BLaER1 treated with 17β-estradiol and CSF1 and Interleukin-3, amounts not matched to agents 10 nM and 100 nM (cell line): Measurements from ENCODE around the gene NKAIN4.
A peak's percentile ranks its signal among the peaks of the same experiment; 100 is the strongest.

Experiments
- H3K27ac ChIP-seq, 11 experiments: shearing (Covaris generic); formaldehyde crosslinking; 2 replicates each; pipeline ENCODE4 v1.8.1; 2022
- H3K27me3 ChIP-seq, 11 experiments: shearing (Covaris generic); formaldehyde crosslinking; 2 replicates each; pipeline ENCODE4 v1.8.1; 2022
- H3K36me3 ChIP-seq, 11 experiments: shearing (Covaris generic); formaldehyde crosslinking; 2 replicates each; pipeline ENCODE4 v1.8.1; 2022
- H3K4me1 ChIP-seq, 10 experiments: shearing (Covaris generic); formaldehyde crosslinking; 2 replicates each; pipeline ENCODE4 v1.8.1; 2022
- H3K4me2 ChIP-seq, 11 experiments: shearing (Covaris generic); formaldehyde crosslinking; 2 replicates each; pipeline ENCODE4 v1.8.1; 2022
- H3K4me3 ChIP-seq, 10 experiments: shearing (Covaris generic); formaldehyde crosslinking; 2 replicates each; pipeline ENCODE4 v1.8.1; 2022
- H3K9ac ChIP-seq, 11 experiments: shearing (Covaris generic); formaldehyde crosslinking; 2 replicates each; pipeline ENCODE4 v1.8.1; 2022
- H3K9me3 ChIP-seq, 11 experiments: shearing (Covaris generic); formaldehyde crosslinking; replicated peaks in 1 of 11; 2 replicates each; pipeline ENCODE4 v1.8.1; 2022
- H4K20me1 ChIP-seq, 11 experiments: shearing (Covaris generic); formaldehyde crosslinking; 2 replicates each; pipeline ENCODE4 v1.8.1; 2022
- Cebpa-rat ChIP-seq, 11 experiments: shearing (Covaris generic); IDR thresholded peaks; 2 replicates each; pipeline ENCODE4 v1.8.1; 2022

Gene NKAIN4

GRCh38 chr20:63261060-63261794 lies 7.0 kb upstream of the NKAIN4 start:
- Histone ChIP-seq H3K4me2 (peak overlapping the region; percentile 3 to 99 (median 86); a peak in 18 of 22 replicates), H3K36me3 (no peaks in the 10 kb centered on the region), H3K27ac (no peak overlapping the region), H3K9me3 (0 out of 22 replicates have a peak, but pooled peaks cover 0 to 5% (median 0%) of the 10 kb centered on the region in 11 experiments), H3K9ac (peak overlapping the region in 4 of 11 experiments; percentile 4 to 32 (median 30); a peak in 6 of 22 replicates), H3K4me1 (peaks cover 33 to 71% (median 63%) of the 10 kb centered on the region in 10 experiments), H3K27me3 (peaks cover 8 to 68% (median 14%) of the 10 kb centered on the region in 11 experiments), H4K20me1 (peaks cover 0 to 57% (median 23%) of the 10 kb centered on the region in 11 experiments; a peak in 14 of 22 replicates), H3K4me3 (0 out of 20 replicates have a peak overlapping the region, but pooled peaks of 1 of the 10 experiments have one; percentile 2)
- TF ChIP-seq Cebpa-rat (IDR thresholded peaks at IDR 0.05): no peak

GRCh38 chr20:63260521-63260920 lies 6.3 kb upstream of the NKAIN4 start:
- Histone ChIP-seq H3K9me3 (0 out of 22 replicates have a peak, but pooled peaks cover 0 to 5% (median 0%) of the 10 kb centered on the region in 11 experiments), H3K4me3 (no peak overlapping the region), H3K4me2 (peak overlapping the region in 9 of 11 experiments; percentile 58 to 99 (median 90); a peak in 18 of 22 replicates), H4K20me1 (peaks cover 0 to 64% (median 26%) of the 10 kb centered on the region in 11 experiments; a peak in 14 of 22 replicates), H3K9ac (peak overlapping the region in 4 of 11 experiments; percentile 4 to 31 (median 30); a peak in 3 of 22 replicates), H3K36me3 (no peaks in the 10 kb centered on the region), H3K27ac (no peak overlapping the region), H3K27me3 (peaks cover 15 to 75% (median 21%) of the 10 kb centered on the region in 11 experiments), H3K4me1 (peaks cover 33 to 78% (median 70%) of the 10 kb centered on the region in 10 experiments)
- TF ChIP-seq Cebpa-rat (IDR thresholded peaks at IDR 0.05): no peak

- peaks cover 0 to 70% (median 32%) of the 10 kb centered on the region in 11 experiments; a peak in 14 of 22 replicates for H4K20me1 ChIP-seq
- H3K27ac ChIP-seq: no peak overlapping the region
- H3K36me3 ChIP-seq: no peaks in the 10 kb centered on the region
- H3K27me3 ChIP-seq: peaks cover 21 to 81% (median 28%) of the 10 kb centered on the region in 11 experiments
- no peak overlapping the region for H3K4me3 ChIP-seq
- peaks cover 37 to 85% (median 76%) of the 10 kb centered on the region in 10 experiments for H3K4me1 ChIP-seq
- TF ChIP-seq Cebpa-rat (IDR thresholded peaks at IDR 0.05): no peak
- H3K4me2 ChIP-seq: peak overlapping the region; percentile 7 to 99 (median 86); a peak in 18 of 22 replicates
- peak overlapping the region in 2 of 11 experiments; percentile 14 to 31; a peak in 3 of 22 replicates for H3K9ac ChIP-seq
- H3K9me3 ChIP-seq: 0 out of 22 replicates have a peak, but pooled peaks cover 0 to 5% (median 0%) of the 10 kb centered on the region in 11 experiments
Observed at GRCh38 chr20:63259734-63260460, 5.6 kb upstream of the NKAIN4 start.

- H3K4me3 ChIP-seq: no peak overlapping the region; a peak in 1 of 20 replicates
- no peak overlapping the region for H3K9ac ChIP-seq
- H3K36me3 ChIP-seq: no peaks in the 10 kb centered on the region
- H3K4me2 ChIP-seq: peak overlapping the region; percentile 7 to 99 (median 86); a peak in 21 of 22 replicates
- H3K9me3 ChIP-seq: 0 out of 22 replicates have a peak, but pooled peaks cover 0 to 5% (median 0%) of the 10 kb centered on the region in 11 experiments
- H3K27me3 ChIP-seq: peaks cover 26 to 88% (median 38%) of the 10 kb centered on the region in 11 experiments
- no peak overlapping the region for H3K27ac ChIP-seq
- TF ChIP-seq Cebpa-rat (IDR thresholded peaks at IDR 0.05): no peak
- H3K4me1 ChIP-seq: peaks cover 45 to 90% (median 85%) of the 10 kb centered on the region in 10 experiments
- H4K20me1 ChIP-seq: peaks cover 0 to 79% (median 35%) of the 10 kb centered on the region in 11 experiments; a peak in 14 of 22 replicates
Observed at GRCh38 chr20:63258781-63259180, 4.5 kb upstream of the NKAIN4 start.

GRCh38 chr20:63257629-63258028 lies 3.4 kb upstream of the NKAIN4 start:
- Histone ChIP-seq H3K4me2 (peak overlapping the region in 9 of 11 experiments; percentile 58 to 99 (median 90); a peak in 18 of 22 replicates), H3K4me3 (no peak overlapping the region), H3K27me3 (peaks cover 36 to 98% (median 49%) of the 10 kb centered on the region in 11 experiments), H4K20me1 (peaks cover 0 to 87% (median 38%) of the 10 kb centered on the region in 11 experiments; a peak in 15 of 22 replicates), H3K27ac (no peak overlapping the region), H3K9ac (no peak overlapping the region), H3K36me3 (no peaks in the 10 kb centered on the region), H3K4me1 (peaks cover 53 to 98% (median 95%) of the 10 kb centered on the region in 10 experiments), H3K9me3 (0 out of 22 replicates have a peak, but pooled peaks cover 0 to 5% (median 0%) of the 10 kb centered on the region in 11 experiments)
- no peak for TF ChIP-seq Cebpa-rat (IDR thresholded peaks at IDR 0.05)

GRCh38 chr20:63256954-63257353 lies 2.7 kb upstream of the NKAIN4 start:
- Histone ChIP-seq H4K20me1 (peaks cover 0 to 93% (median 38%) of the 10 kb centered on the region in 11 experiments; a peak in 15 of 22 replicates), H3K27ac (no peak overlapping the region), H3K4me1 (peaks cover 52 to 98% (median 96%) of the 10 kb centered on the region in 10 experiments), H3K27me3 (peaks cover 42 to 98% (median 53%) of the 10 kb centered on the region in 11 experiments), H3K9ac (no peak overlapping the region), H3K36me3 (no peaks in the 10 kb centered on the region), H3K4me2 (peak overlapping the region in 9 of 11 experiments; percentile 58 to 99 (median 90); a peak in 18 of 22 replicates), H3K9me3 (0 out of 22 replicates have a peak, but pooled peaks cover 0 to 5% (median 0%) of the 10 kb centered on the region in 11 experiments), H3K4me3 (no peak overlapping the region; a peak in 1 of 20 replicates)
- TF ChIP-seq Cebpa-rat (IDR thresholded peaks at IDR 0.05): no peak

GRCh38 chr20:63255931-63256704 lies 1.9 kb upstream of the NKAIN4 start:
- Histone ChIP-seq H3K4me1 (peaks cover 47 to 98% (median 94%) of the 10 kb centered on the region in 10 experiments), H3K36me3 (no peaks in the 10 kb centered on the region), H3K27me3 (peaks cover 44 to 95% (median 56%) of the 10 kb centered on the region in 11 experiments), H4K20me1 (peaks cover 0 to 88% (median 37%) of the 10 kb centered on the region in 11 experiments; a peak in 15 of 22 replicates), H3K4me2 (peak overlapping the region in 9 of 11 experiments; percentile 15 to 99 (median 90); a peak in 16 of 22 replicates), H3K9ac (peak overlapping the region in 1 of 11 experiments; percentile 68; a peak in 1 of 22 replicates), H3K27ac (no peak overlapping the region), H3K9me3 (0 out of 22 replicates have a peak, but pooled peaks cover 0 to 5% (median 0%) of the 10 kb centered on the region in 11 experiments), H3K4me3 (no peak overlapping the region; a peak in 1 of 20 replicates)
- TF ChIP-seq Cebpa-rat (IDR thresholded peaks at IDR 0.05): no peak
